GM12875 (cell line): Measurements from ENCODE around the gene XAGE1B.
"Not testable (repeated sequence)": the region's sequence is repeated elsewhere in the genome, so short reads cannot be mapped to it uniquely, and the experiment has no call there.

ENCODE experiments used
- H3K4me3 ChIP-seq: one replicate; pipeline ENCODE4 v1.5.1; 2011; ENCODE audit warnings: low read depth, low read length, control low read depth
- TF ChIP-seq, protein P1 (sequence below): IDR thresholded peaks from 2 replicates; pipeline ENCODE4 v1.5.1; 2011; ENCODE audit warnings: low read depth, mild to moderate bottlenecking, control low read depth, inconsistent platforms, low read length, moderate library complexity, borderline replicate concordance; ENCODE audit not compliant: insufficient read depth

The XAGE1B gene, protein sequence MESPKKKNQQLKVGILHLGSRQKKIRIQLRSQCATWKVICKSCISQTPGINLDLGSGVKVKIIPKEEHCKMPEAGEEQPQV

DNA sequence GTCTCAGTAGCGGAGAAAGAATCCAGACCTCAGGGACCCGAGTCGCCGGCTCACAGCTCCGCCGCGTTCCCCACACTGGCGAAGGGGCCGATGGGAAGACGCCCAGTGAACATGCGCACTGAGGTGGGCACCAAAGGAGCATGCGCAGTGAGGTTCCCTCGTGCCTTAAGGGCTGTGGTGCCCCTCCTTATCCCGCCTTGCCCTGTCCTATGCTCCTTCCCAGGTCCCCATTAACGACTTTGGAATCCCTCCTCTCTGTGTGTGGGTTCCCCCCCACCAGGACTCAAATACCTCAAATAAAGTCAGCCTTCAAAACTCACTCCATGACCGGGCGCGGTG is at the start of gene XAGE1B:
Gene XAGE1B, minus strand, starts transcription at position 77 of the 339 bp plus-strand sequence. CDS start 1,536 bp downstream, outside the sequence.
- not testable (repeated sequence) for H3K4me3 ChIP-seq

DNA sequence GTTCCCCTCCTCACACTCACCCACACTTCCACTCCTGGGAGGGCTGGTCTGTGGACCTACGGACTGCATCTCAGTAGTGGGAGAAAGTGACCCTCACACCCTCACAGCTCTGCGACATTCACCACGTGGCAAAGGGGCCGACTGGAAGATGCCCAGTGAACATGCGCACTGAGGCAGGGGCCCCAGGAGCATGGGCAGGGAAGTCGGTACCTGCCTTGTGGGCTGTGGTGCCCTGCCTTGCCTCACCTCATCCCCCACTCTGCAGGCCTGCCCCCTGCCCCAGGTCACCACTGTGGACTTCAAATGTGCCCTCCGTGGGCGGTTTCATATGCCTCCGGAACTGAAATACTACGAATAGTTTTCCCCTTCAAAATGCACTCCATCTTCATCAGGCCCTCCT is 46.2 kb upstream of the XAGE1B start:
- TF ChIP-seq, protein P1, sequence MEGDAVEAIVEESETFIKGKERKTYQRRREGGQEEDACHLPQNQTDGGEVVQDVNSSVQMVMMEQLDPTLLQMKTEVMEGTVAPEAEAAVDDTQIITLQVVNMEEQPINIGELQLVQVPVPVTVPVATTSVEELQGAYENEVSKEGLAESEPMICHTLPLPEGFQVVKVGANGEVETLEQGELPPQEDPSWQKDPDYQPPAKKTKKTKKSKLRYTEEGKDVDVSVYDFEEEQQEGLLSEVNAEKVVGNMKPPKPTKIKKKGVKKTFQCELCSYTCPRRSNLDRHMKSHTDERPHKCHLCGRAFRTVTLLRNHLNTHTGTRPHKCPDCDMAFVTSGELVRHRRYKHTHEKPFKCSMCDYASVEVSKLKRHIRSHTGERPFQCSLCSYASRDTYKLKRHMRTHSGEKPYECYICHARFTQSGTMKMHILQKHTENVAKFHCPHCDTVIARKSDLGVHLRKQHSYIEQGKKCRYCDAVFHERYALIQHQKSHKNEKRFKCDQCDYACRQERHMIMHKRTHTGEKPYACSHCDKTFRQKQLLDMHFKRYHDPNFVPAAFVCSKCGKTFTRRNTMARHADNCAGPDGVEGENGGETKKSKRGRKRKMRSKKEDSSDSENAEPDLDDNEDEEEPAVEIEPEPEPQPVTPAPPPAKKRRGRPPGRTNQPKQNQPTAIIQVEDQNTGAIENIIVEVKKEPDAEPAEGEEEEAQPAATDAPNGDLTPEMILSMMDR: no peak
- H3K4me3 ChIP-seq: no peak overlapping the region

DNA sequence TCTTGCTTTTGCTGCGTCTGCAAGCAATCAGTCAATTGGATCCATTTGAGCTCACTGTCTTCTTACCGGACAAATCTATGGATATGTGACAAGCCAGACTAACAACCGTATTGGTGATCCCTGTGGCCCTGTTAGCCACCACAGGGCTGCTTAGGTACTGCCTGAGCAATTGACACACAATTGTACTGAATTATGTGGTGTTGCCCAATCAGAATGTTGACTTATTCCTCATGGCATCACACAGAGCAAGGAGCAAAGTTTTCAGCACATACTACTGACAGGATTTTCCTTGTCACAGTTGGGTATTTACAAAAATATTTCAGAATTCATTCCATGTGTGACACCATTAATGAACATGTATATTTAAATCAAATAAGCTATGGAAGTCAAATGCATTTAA is 41.3 kb upstream of the XAGE1B start:
- TF ChIP-seq, protein P1: no peak
- no peak overlapping the region for H3K4me3 ChIP-seq

DNA sequence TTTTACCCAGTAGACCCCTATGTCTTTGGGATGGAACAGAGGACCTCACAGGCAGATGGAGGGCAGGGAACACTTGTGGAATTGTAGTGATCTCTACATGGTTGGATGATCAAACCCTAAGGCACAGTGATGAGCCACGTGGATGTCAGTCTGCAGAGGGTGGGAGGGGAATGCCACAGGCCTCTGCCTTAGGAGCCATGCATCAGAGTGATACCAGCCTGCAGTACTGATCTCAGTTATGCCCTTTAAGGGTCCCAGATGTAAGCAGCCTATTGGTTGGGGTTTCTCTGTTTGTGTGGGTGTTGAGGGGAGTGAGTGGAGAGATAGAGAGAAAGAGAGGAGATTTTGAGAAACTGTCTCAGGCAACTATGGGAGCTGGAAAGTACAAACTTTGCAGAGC is 39.9 kb upstream of the XAGE1B start:
- H3K4me3 ChIP-seq: no peak overlapping the region
- TF ChIP-seq, protein P1: no peak

DNA sequence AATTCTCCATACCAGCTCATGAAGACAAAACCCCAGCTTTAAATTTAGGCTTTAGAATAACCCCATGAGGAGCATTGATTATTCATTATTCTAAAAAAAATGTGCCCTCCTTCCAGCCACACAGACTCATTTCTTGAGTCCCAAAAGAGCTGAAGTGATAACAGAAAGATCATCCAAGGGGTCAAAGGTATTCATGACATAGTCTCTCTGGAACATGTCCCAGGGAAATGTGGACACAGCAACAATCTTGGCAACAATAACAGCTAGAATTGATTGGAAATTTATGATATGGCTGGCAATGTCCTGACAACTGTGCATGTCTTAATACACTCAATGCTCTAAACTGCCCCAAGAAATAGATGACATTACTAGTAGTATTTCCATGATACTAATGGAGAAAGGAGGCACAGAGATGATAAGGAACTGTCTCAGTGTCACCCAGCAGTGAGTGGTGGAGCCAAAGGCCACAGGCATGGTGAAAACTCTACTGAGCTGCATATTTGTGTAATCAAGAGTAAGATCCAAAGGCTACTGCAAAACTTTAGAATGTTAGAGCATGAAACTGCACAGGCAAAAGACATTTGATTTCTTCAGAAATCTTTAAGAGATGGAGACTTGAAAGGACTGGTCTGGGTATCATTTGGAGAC is 37.3 kb upstream of the XAGE1B start:
- no peak overlapping the region for H3K4me3 ChIP-seq
- TF ChIP-seq, protein P1: no peak

DNA sequence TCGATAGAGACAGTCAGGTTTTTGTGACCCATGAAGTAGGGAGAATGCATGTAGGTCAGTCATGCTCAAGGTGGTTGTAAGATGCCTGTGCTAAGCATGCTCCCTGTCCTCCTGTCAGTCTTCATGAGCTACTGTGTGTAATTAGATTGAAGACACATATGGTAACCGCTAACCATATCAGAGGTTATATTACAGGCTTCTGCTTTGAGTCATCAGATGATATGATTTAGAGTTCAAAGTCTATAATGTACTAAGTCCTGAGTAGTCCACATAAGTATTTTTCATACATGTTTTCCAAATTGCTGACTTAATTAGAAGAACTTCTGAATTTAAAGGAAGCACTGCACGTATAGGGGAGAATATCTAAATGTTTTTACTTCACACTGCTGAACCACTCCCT is 31.9 kb upstream of the XAGE1B start:
- H3K4me3 ChIP-seq: not testable (repeated sequence)

DNA sequence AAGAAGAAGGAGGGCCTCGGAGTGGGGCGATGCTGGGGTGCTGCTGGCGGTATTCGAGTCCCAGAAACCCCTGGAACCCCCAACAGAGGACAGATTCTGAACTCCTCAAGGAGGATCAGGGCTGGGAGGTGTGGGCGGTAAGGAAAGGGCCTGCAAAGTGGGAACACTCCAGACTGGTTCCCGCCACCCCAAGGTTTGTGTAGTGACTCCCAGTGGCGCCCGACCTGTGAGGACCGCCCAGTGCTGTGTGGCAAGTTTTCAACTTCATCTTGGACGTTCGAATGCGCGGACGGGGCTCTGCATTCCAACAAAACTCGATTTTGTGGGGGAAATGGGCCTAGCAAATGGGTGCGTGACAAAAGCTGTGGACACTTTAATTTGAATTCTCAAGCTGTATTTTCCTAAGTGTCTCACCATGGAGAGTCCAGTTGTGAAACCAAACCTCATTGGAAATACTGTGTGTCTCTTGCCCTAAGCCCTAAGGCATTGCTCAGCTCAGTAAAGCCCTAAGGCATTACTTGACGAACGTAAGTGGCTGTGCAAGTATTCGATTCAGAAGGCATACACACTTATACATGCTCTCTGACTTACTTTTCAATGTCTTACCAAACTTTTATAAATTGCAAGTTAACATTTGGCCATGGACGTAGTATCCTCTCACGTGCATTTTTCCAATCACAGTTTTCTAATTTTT is 27.4 kb upstream of the XAGE1B start:
- TF ChIP-seq, protein P1: no peak
- no peak overlapping the region for H3K4me3 ChIP-seq

DNA sequence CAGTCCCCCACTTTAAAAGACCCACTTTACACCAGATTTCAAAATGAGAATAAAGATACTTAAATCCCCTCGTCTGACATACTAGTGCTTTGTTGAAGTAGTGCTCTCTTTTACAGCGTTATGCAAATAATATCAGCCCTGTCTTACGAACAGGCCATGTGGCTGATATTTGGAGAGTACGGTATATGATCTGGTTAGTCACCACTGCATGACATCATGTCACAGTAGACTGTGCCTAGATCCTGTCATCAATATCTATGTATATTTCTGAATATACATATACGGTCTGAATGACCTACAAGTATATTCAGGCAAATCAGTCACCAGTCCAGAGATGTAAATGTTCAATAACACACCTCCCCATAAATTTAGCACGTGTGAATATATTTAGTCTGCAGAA is 25.4 kb upstream of the XAGE1B start:
- no peak overlapping the region for H3K4me3 ChIP-seq
- TF ChIP-seq, protein P1: no peak

DNA sequence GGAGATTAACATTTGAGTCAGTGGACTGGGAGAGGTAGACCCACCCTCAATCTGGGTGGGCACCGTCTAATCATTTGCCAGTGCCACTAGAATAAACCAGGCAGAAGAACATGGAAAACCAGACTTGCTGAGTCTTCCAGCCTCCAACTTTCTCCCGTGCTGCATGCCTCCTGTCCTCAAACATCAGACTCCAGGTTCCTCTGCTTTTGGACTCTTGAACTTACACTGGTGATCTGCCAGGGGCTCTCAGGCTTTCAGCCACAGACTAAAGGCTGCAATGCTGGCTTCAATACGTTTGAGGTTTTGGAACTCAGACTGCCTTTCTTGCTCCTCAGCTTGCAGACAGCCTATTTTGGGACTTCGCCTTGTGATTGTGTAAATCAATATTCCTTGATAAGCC is 24.2 kb upstream of the XAGE1B start:
- not testable (repeated sequence) for H3K4me3 ChIP-seq

DNA sequence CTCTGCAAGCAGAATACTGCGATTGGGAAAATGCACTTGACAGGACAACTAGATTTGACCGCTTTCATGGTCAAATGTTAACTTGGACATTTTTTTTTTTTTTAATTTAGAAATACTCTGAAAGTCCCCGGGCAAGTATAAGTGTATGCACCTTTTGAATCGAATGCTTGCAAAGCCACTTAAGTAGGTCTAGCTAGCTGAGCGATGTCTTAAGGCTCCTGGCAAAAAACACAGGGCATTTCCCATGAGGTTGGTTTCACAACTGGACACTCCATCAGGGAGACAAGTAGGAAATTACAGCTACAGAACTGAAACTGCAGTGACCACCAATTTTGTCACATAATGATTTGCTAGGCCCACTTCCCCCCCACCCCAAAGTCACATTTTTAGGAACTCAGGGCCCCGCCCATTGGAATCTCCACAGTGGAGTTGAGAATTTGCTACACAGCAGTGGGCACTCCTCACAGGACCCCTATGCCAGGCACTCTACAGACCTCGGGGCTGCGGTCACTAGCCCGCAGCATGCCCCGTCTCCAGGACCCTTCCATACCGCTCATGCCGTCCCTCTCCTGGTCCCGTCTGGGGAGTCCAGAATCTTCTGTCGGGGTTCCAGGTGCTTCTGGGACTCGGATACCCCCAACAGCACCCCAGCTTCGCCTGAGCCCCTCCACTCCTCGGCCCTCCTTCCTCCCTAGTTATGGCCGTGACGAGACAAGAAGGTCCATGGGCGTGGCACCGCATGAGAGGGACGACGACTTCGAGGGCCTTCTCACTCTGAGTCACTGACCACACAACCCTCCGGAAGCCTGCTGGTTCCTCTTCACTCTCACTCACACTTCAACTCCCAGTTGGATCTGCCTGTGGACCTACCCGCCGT is 515 bp downstream of the XAGE1B start:
- not testable (repeated sequence) for H3K4me3 ChIP-seq

DNA sequence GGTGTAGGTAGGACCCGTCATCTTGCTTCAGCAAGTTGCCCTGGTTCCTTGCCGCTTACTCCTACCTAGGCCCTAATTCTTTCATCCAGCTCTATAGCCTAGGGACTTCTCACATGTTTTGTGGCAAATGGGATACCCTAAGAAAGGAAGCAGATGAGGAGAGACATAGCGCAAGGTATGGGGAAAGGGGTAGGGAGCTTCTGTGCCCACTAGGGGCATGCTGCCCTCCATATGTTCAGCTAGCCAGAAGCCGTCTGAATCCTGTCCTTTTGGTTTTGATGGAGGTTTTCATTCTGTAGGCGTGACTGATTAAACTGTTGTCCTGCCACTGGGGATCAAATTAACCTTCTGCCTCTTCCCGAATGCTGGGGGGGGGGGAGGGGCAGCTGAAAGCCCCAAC is 5.7 kb downstream of the XAGE1B start:
- not testable (repeated sequence) for H3K4me3 ChIP-seq
